Natural killer cell (primary cell): ENCODE measurements around the gene HSPA2. TPM values are rescaled to one million over a fixed set of nuclear protein-coding genes. Genes with fewer than 3 reads are reported as not detected.
A peak's percentile ranks its signal among the peaks of the same experiment; 100 is the strongest.

ENCODE experiments used
- ATAC-seq, 3 donors: fragments of 150-1000 bp in 2 of 3; fragments of 200-7000 bp in 1 of 3; cut with Tn5 transposase; 1 replicate in 1 of 3; 2 replicates in 2 of 3; pipeline ENCODE4 v1.10.0; 2021; ENCODE audit warnings: mild to moderate bottlenecking in 2 of 3, moderate library complexity in 2 of 3
- DNase-seq, 2 donors: peaks; one replicate each; pipeline versions ENCODE4 v3.0.0 to v3.0.0-alpha.2; 2013 to 2021; ENCODE audit warnings: mixed read lengths in 1 of 2
- H3K27ac ChIP-seq: one replicate; pipeline ENCODE4 v1.5.1; 2013; ENCODE audit warnings: mild to moderate bottlenecking, low read length
- H3K27me3 ChIP-seq: one replicate; pipeline ENCODE4 v1.6.1; 2013; ENCODE audit warnings: low read length; ENCODE audit not compliant: control insufficient read depth, insufficient read depth
- H3K36me3 ChIP-seq: one replicate; pipeline ENCODE4 v1.6.1; 2013; ENCODE audit warnings: low read length; ENCODE audit not compliant: control insufficient read depth, insufficient read depth
- H3K4me1 ChIP-seq: one replicate; pipeline ENCODE4 v1.6.1; 2013; ENCODE audit warnings: low read length; ENCODE audit not compliant: control insufficient read depth, insufficient read depth
- H3K4me3 ChIP-seq: one replicate; pipeline ENCODE4 v1.5.1; 2013; ENCODE audit warnings: low read length
- H3K9me3 ChIP-seq: one replicate; pipeline ENCODE4 v1.6.1; 2013; ENCODE audit warnings: low read length; ENCODE audit not compliant: control insufficient read depth, insufficient read depth
- H3K27ac Mint-ChIP-seq, 2 donors: one replicate each; pipeline ENCODE4 v1.8.0; 2022; ENCODE audit warnings: mild to moderate bottlenecking in 2 of 2, mixed read lengths in 2 of 2, moderate library complexity in 1 of 2
- H3K27me3 Mint-ChIP-seq, 2 donors: one replicate each; pipeline ENCODE4 v1.8.0; 2022; ENCODE audit warnings: low read depth in 2 of 2, mixed read lengths in 2 of 2
- H3K36me3 Mint-ChIP-seq: one replicate; pipeline ENCODE4 v1.8.0; 2022; ENCODE audit warnings: mixed read lengths
- H3K4me1 Mint-ChIP-seq, 2 donors: one replicate each; pipeline ENCODE4 v1.8.0; 2022; ENCODE audit warnings: mixed read lengths in 2 of 2
- H3K4me3 Mint-ChIP-seq: one replicate; pipeline ENCODE4 v1.8.0; 2022; ENCODE audit warnings: mild to moderate bottlenecking, moderate library complexity, mixed read lengths
- H3K9me3 Mint-ChIP-seq, 2 donors: one replicate each; pipeline ENCODE4 v1.8.0; 2022; ENCODE audit warnings: mixed read lengths in 2 of 2
- CTCF ChIP-seq: fragments of 200-600 bp; IDR thresholded peaks from one replicate; pipeline ENCODE4 v1.8.0; 2022; ENCODE audit warnings: antibody characterized with exemption
- WGBS: methylation state at CpG from one replicate; pipeline ENCODE4 v1.1.7; 2013; ENCODE audit warnings: missing lambda C conversion rate; ENCODE audit not compliant: insufficient coverage; 5-methylcytosine and 5-hydroxymethylcytosine counted together
- intact Hi-C: fragments of 100-400 bp; cut with micrococcal nuclease; formaldehyde crosslinking; loops from one replicate; pipeline ENCODE4 v1.14.2; 2022
- total RNA-seq, 4 donors: library from RNA; stranded (reverse); fragments of 120-200 nt in 1 of 4; gene quantifications; one replicate each; pipeline versions ENCODE4 v1.2.3 to v1.2.4, GENCODE V29; 2013 to 2022

HSPA2 gene
- total RNA-seq, 3 donors from 2014 or later (not counting 1 experiment from before 2014, with no cell fraction given): 1.1 to 1.5 (median 1.1) TPM

- Mint-ChIP-seq H3K9me3 (no peaks in the 10 kb centered on the region), H3K4me1 (peaks cover 26 to 29% of the 10 kb centered on the region in 2 donors), H3K27me3 (no peaks in the 10 kb centered on the region), H3K36me3 (no peaks in the 10 kb centered on the region), H3K27ac (peak overlapping the region in 1 of 2 donors; percentile 18), H3K4me3 (no peak overlapping the region)
- H3K36me3 ChIP-seq: peaks cover 34% of the 10 kb centered on the region
- no peak for TF ChIP-seq CTCF
- no peak overlapping the region for H3K4me3 ChIP-seq
- 94% methylated on average over 4 of the region's 4 CpGs for WGBS
- H3K27me3 ChIP-seq: no peaks in the 10 kb centered on the region
- no peak for DNase-seq
- no peaks in the 10 kb centered on the region for H3K9me3 ChIP-seq
- ATAC-seq: no peak
- H3K4me1 ChIP-seq: peaks cover 5% of the 10 kb centered on the region
- intact Hi-C loops: no loop called here
- H3K27ac ChIP-seq: no peak overlapping the region
Measured at GRCh38 chr14:64520699-64521098, 19.8 kb upstream of the HSPA2 start.

DNA sequence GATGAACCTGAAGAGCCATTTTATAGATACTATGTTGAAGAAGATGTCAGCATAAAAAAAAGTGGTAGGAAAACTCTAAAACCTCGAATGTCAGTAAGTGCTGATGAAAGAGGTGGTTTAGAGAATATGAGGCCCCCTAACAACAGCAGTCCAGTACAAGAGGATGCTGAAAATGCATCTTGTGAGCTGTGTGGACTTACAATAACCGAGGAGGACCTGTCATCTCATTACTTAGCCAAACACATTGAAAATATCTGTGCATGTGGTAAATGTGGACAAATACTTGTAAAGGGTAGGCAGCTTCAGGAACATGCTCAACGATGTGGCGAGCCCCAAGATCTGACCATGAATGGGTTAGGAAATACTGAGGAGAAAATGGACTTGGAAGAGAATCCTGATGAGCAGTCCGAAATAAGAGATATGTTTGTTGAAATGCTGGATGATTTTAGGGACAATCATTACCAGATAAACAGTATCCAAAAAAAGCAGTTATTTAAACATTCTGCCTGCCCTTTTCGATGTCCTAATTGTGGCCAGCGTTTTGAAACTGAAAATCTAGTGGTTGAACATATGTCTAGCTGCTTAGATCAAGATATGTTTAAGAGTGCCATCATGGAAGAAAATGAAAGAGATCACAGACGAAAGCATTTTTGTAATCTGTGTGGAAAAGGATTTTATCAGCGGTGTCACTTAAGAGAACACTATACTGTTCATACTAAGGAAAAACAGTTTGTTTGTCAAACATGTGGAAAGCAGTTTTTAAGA lies 17.8 kb upstream of the HSPA2 start:
- Mint-ChIP-seq H3K36me3 (no peaks in the 10 kb centered on the region), H3K4me3 (no peak overlapping the region), H3K9me3 (no peaks in the 10 kb centered on the region), H3K4me1 (peaks cover 22 to 27% of the 10 kb centered on the region in 2 donors), H3K27me3 (no peaks in the 10 kb centered on the region), H3K27ac (no peak overlapping the region)
- Histone ChIP-seq H3K4me3 (no peak overlapping the region), H3K27me3 (no peaks in the 10 kb centered on the region), H3K4me1 (peaks cover 5% of the 10 kb centered on the region), H3K27ac (no peak overlapping the region), H3K9me3 (no peaks in the 10 kb centered on the region), H3K36me3 (peaks cover 37% of the 10 kb centered on the region)
- DNase-seq: no peak
- intact Hi-C loops: no loop called here
- peak in 1 of 3 donors; percentile 7 for ATAC-seq
- no peak for TF ChIP-seq CTCF
- 83% methylated on average over 7 of the region's 9 CpGs for WGBS

- Histone ChIP-seq H3K36me3 (peaks cover 37% of the 10 kb centered on the region), H3K9me3 (no peaks in the 10 kb centered on the region), H3K4me3 (no peak overlapping the region), H3K4me1 (no peaks in the 10 kb centered on the region), H3K27me3 (no peaks in the 10 kb centered on the region), H3K27ac (no peak overlapping the region)
- no peaks in the 10 kb centered on the region for H3K9me3 Mint-ChIP-seq
- H3K4me1 Mint-ChIP-seq: peaks cover 24 to 28% of the 10 kb centered on the region in 2 donors
- H3K27ac Mint-ChIP-seq: peak overlapping the region in 1 of 2 donors; percentile 23
- WGBS: no CpG with 5 or more reads among the region's 2 CpGs
- ATAC-seq (no peak), DNase-seq (no peak)
- no peaks in the 10 kb centered on the region for H3K27me3 Mint-ChIP-seq
- no peaks in the 10 kb centered on the region for H3K36me3 Mint-ChIP-seq
- intact Hi-C loops: no loop called here
- no peak overlapping the region for H3K4me3 Mint-ChIP-seq
- no peak for TF ChIP-seq CTCF
Measured at GRCh38 chr14:64525354-64525753, 15.2 kb upstream of the HSPA2 start.

- no peak for TF ChIP-seq CTCF
- 100% methylated on average over 2 of the region's 2 CpGs for WGBS
- intact Hi-C loops: no loop called here
- no peaks in the 10 kb centered on the region for H3K36me3 ChIP-seq
- no peaks in the 10 kb centered on the region for H3K9me3 Mint-ChIP-seq
- H3K36me3 Mint-ChIP-seq: no peaks in the 10 kb centered on the region
- H3K4me3 ChIP-seq: no peak overlapping the region
- H3K27me3 ChIP-seq: no peaks in the 10 kb centered on the region
- H3K4me3 Mint-ChIP-seq: no peak overlapping the region
- DNase-seq (no peak), ATAC-seq (no peak)
- no peak overlapping the region for H3K27ac ChIP-seq
- H3K4me1 Mint-ChIP-seq: peaks cover 12 to 17% of the 10 kb centered on the region in 2 donors
- H3K9me3 ChIP-seq: no peaks in the 10 kb centered on the region
- no peaks in the 10 kb centered on the region for H3K4me1 ChIP-seq
- peak overlapping the region in 1 of 2 donors; percentile 15 for H3K27ac Mint-ChIP-seq
- H3K27me3 Mint-ChIP-seq: no peaks in the 10 kb centered on the region
Measured at GRCh38 chr14:64531567-64531966, 9.0 kb upstream of the HSPA2 start.
